Muscle layer of colon (tissue), 2 donors: Measurements from ENCODE around the gene POU4F3.

Experiments used
- H3K27ac ChIP-seq: one replicate; pipeline ENCODE4 v1.7.0; 2013; ENCODE audit warnings: low read depth, mild to moderate bottlenecking, low read length, moderate library complexity
- H3K27me3 ChIP-seq, 2 donors: one replicate each; pipeline ENCODE4 v1.7.0; 2013; ENCODE audit warnings: low read length in 2 of 2, mild to moderate bottlenecking in 2 of 2; ENCODE audit not compliant: insufficient read depth in 2 of 2, control insufficient read depth in 1 of 2
- H3K36me3 ChIP-seq: one replicate; pipeline ENCODE4 v1.7.0; 2013; ENCODE audit warnings: mild to moderate bottlenecking, low read length; ENCODE audit not compliant: insufficient read depth
- H3K4me1 ChIP-seq: one replicate; pipeline ENCODE4 v1.7.0; 2013; ENCODE audit warnings: mild to moderate bottlenecking, low read length; ENCODE audit not compliant: insufficient read depth
- H3K4me3 ChIP-seq, 2 donors: one replicate each; pipeline ENCODE4 v1.7.0; 2013; ENCODE audit warnings: low read length in 2 of 2, low read depth in 1 of 2, mild to moderate bottlenecking in 1 of 2, moderate library complexity in 1 of 2
- H3K9ac ChIP-seq: one replicate; pipeline ENCODE4 v1.7.0; 2013; ENCODE audit warnings: low read length
- H3K9me3 ChIP-seq: one replicate; pipeline ENCODE4 v1.7.0; 2013; ENCODE audit warnings: mild to moderate bottlenecking, low read length
- donor health status: abdominal sarcoma.
- donor health status: Adenocarcinoma of cecum.

POU4F3 gene

GRCh38 chr5:146365618-146366017 lies 27.0 kb downstream of the POU4F3 start:
- no peak overlapping the region for H3K27ac ChIP-seq
- no peaks in the 10 kb centered on the region for H3K4me1 ChIP-seq
- H3K4me3 ChIP-seq = no peak overlapping the region
- H3K9me3 ChIP-seq = no peaks in the 10 kb centered on the region
- H3K36me3 ChIP-seq = no peaks in the 10 kb centered on the region
- no peak overlapping the region for H3K9ac ChIP-seq
- no peaks in the 10 kb centered on the region for H3K27me3 ChIP-seq

- no peak overlapping the region for H3K4me3 ChIP-seq
- no peaks in the 10 kb centered on the region for H3K36me3 ChIP-seq
- H3K27ac ChIP-seq = no peak overlapping the region
- no peak overlapping the region for H3K9ac ChIP-seq
- no peaks in the 10 kb centered on the region for H3K9me3 ChIP-seq
- H3K4me1 ChIP-seq = no peaks in the 10 kb centered on the region
- no peaks in the 10 kb centered on the region for H3K27me3 ChIP-seq
Measured at GRCh38 chr5:146366904-146367303, 28.3 kb downstream of the POU4F3 start.

GRCh38 chr5:146368137-146368536 lies 29.5 kb downstream of the POU4F3 start:
- Histone ChIP-seq H3K4me3 (no peak overlapping the region), H3K9ac (no peak overlapping the region), H3K36me3 (no peaks in the 10 kb centered on the region), H3K4me1 (no peaks in the 10 kb centered on the region), H3K27me3 (no peaks in the 10 kb centered on the region), H3K9me3 (no peaks in the 10 kb centered on the region), H3K27ac (no peak overlapping the region)

- Histone ChIP-seq H3K36me3 (no peaks in the 10 kb centered on the region), H3K4me1 (no peaks in the 10 kb centered on the region), H3K9me3 (no peaks in the 10 kb centered on the region), H3K9ac (no peak overlapping the region), H3K27ac (no peak overlapping the region), H3K4me3 (no peak overlapping the region), H3K27me3 (no peaks in the 10 kb centered on the region)
Measured at GRCh38 chr5:146369691-146370090, 31.1 kb downstream of the POU4F3 start.

- Histone ChIP-seq H3K27me3 (no peaks in the 10 kb centered on the region), H3K27ac (no peak overlapping the region), H3K36me3 (no peaks in the 10 kb centered on the region), H3K9me3 (no peaks in the 10 kb centered on the region), H3K9ac (no peak overlapping the region), H3K4me1 (no peaks in the 10 kb centered on the region), H3K4me3 (no peak overlapping the region)
Measured at GRCh38 chr5:146376821-146377220, 38.2 kb downstream of the POU4F3 start.

- Histone ChIP-seq H3K27me3 (no peaks in the 10 kb centered on the region), H3K27ac (no peak overlapping the region), H3K4me3 (no peak overlapping the region), H3K9me3 (no peaks in the 10 kb centered on the region), H3K36me3 (no peaks in the 10 kb centered on the region), H3K4me1 (no peaks in the 10 kb centered on the region), H3K9ac (no peak overlapping the region)
Measured at GRCh38 chr5:146378986-146379385, 40.3 kb downstream of the POU4F3 start.

GRCh38 chr5:146380714-146381113 lies 42.1 kb downstream of the POU4F3 start:
- Histone ChIP-seq H3K27ac (no peak overlapping the region), H3K9ac (no peak overlapping the region), H3K4me1 (no peaks in the 10 kb centered on the region), H3K4me3 (no peak overlapping the region), H3K27me3 (no peaks in the 10 kb centered on the region), H3K36me3 (no peaks in the 10 kb centered on the region), H3K9me3 (no peaks in the 10 kb centered on the region)

- Histone ChIP-seq H3K27me3 (no peaks in the 10 kb centered on the region), H3K27ac (no peak overlapping the region), H3K9ac (no peak overlapping the region), H3K4me1 (no peaks in the 10 kb centered on the region), H3K9me3 (no peaks in the 10 kb centered on the region), H3K36me3 (no peaks in the 10 kb centered on the region), H3K4me3 (no peak overlapping the region)
Measured at GRCh38 chr5:146388386-146388785, 49.7 kb downstream of the POU4F3 start.

- H3K36me3 ChIP-seq = no peaks in the 10 kb centered on the region
- H3K27me3 ChIP-seq = no peaks in the 10 kb centered on the region
- H3K9me3 ChIP-seq = no peaks in the 10 kb centered on the region
- H3K27ac ChIP-seq = no peak overlapping the region
- H3K4me3 ChIP-seq = no peak overlapping the region
- H3K4me1 ChIP-seq = no peaks in the 10 kb centered on the region
- H3K9ac ChIP-seq = no peak overlapping the region
Measured at GRCh38 chr5:146390469-146390868, 51.8 kb downstream of the POU4F3 start.
